Panc1 (cell line): ENCODE measurements around the gene KCNJ9. TPM values are rescaled to one million over a fixed set of nuclear protein-coding genes. Genes with fewer than 3 reads are reported as not detected.
A peak's percentile ranks its signal among the peaks of the same experiment; 100 is the strongest.

ENCODE experiments used
- ATAC-seq: fragments of 200-7000 bp; cut with Tn5 transposase; 2 replicates; pipeline ENCODE4 v1.9.1; 2020; ENCODE audit warnings: mild to moderate bottlenecking, moderate library complexity
- BruUV-seq: library from RNA; stranded (reverse); fragments of 400-500 nt; replicated peaks from 2 replicates; lab custom pipeline; 2021; lab: Mats Ljungman, UMichigan
- CTCF ChIA-PET: fragments of 300-600 bp; sonication (Branson Sonifier 250); formaldehyde crosslinking; loops from one replicate; lab custom pipeline; 2022; ENCODE audit warnings: antibody characterized with exemption; lab: Charles Lee
- POLR2A ChIA-PET: fragments of 300-600 bp; sonication (Branson Sonifier 250); formaldehyde crosslinking; loops from one replicate; lab custom pipeline; 2022; ENCODE audit warnings: antibody characterized with exemption; lab: Charles Lee
- DNase-seq: peaks from one replicate; pipeline ENCODE4 v3.0.0-alpha.2; 2010; ENCODE audit warnings: low read depth, low spot score
- H3K27ac ChIP-seq: 2 replicates; pipeline ENCODE4 v1.5.1; 2011; ENCODE audit warnings: mild to moderate bottlenecking, low read length, inconsistent platforms
- H3K27me3 ChIP-seq: fragments of 200-500 bp; sonication (Bioruptor generic); 2 replicates; pipeline ENCODE4 v1.6.0; 2014; ENCODE audit warnings: low read length, inconsistent platforms; ENCODE audit not compliant: control insufficient read depth, insufficient read depth
- H3K36me3 ChIP-seq: fragments of 200-500 bp; sonication (Bioruptor generic); 2 replicates; pipeline ENCODE4 v1.5.1; 2014; ENCODE audit warnings: inconsistent platforms, mild to moderate bottlenecking, low read length, moderate library complexity; ENCODE audit not compliant: control insufficient read depth, insufficient read depth
- H3K4me1 ChIP-seq: 2 replicates; pipeline ENCODE4 v1.5.1; 2011; ENCODE audit warnings: inconsistent platforms, mild to moderate bottlenecking, low read length, moderate library complexity; ENCODE audit not compliant: control insufficient read depth, insufficient read depth
- H3K4me3 ChIP-seq, 2 experiments: 2 replicates each; pipeline ENCODE4 v1.5.1; 2011 to 2012; ENCODE audit warnings: low read depth in 2 of 2, low read length in 2 of 2, mild to moderate bottlenecking in 2 of 2, inconsistent platforms in 1 of 2, moderate library complexity in 1 of 2
- H3K9me3 ChIP-seq: fragments of 200-500 bp; sonication (Bioruptor generic); 2 replicates; pipeline ENCODE4 v1.5.1; 2014; ENCODE audit warnings: low read depth, mild to moderate bottlenecking, inconsistent platforms, low read length, moderate library complexity; ENCODE audit not compliant: control insufficient read depth, insufficient read depth
- POLR2AphosphoS5 ChIP-seq: IDR thresholded peaks from 2 replicates; pipeline ENCODE4 v1.6.1; 2012; ENCODE audit warnings: mild to moderate bottlenecking, low read depth, low read length, moderate library complexity
- SIN3A ChIP-seq: IDR thresholded peaks from 2 replicates; pipeline ENCODE4 v1.6.1; 2012; ENCODE audit warnings: low read depth, mild to moderate bottlenecking, low read length, moderate library complexity, borderline replicate concordance; ENCODE audit not compliant: insufficient read depth
- TCF7L2 ChIP-seq: IDR thresholded peaks from 2 replicates; pipeline ENCODE4 v1.6.1; 2011; ENCODE audit warnings: mild to moderate bottlenecking, low read depth, low read length, inconsistent platforms
- in situ Hi-C: cut with HindIII; loops from 2 replicates; pipeline ENCODE4 v1.10.0; 2016; ENCODE audit warnings: low sequenced_read_pairs, low pct_unique_long_range_greater_than_20kb
- intact Hi-C: fragments of 100-400 bp; cut with micrococcal nuclease; formaldehyde crosslinking; loops from one replicate; pipeline ENCODE4 v1.10.0; 2022; ENCODE audit not compliant: unreplicated experiment
- total RNA-seq: library from RNA; stranded (reverse); gene quantifications from one replicate; pipeline ENCODE4 v1.2.1, GENCODE V29; 2021; ENCODE audit not compliant: unreplicated experiment
- TF ChIP-seq, protein P1 (sequence below): fragments of 450-650 bp; IDR thresholded peaks from 2 replicates; pipeline ENCODE4 v1.5.1; 2017; ENCODE audit warnings: mild to moderate bottlenecking
- TF ChIP-seq, protein P2 (sequence below), 2 experiments: IDR thresholded peaks; 2 replicates each; pipeline ENCODE4 v1.6.1; 2011 to 2012; ENCODE audit warnings: low read depth in 2 of 2, control low read depth in 1 of 2, low read length in 1 of 2, mild to moderate bottlenecking in 1 of 2, moderate library complexity in 1 of 2; ENCODE audit not compliant: insufficient read depth in 1 of 2

The KCNJ9 gene
- total RNA-seq, 1 experiment from 2014 or later, result not detected

DNA sequence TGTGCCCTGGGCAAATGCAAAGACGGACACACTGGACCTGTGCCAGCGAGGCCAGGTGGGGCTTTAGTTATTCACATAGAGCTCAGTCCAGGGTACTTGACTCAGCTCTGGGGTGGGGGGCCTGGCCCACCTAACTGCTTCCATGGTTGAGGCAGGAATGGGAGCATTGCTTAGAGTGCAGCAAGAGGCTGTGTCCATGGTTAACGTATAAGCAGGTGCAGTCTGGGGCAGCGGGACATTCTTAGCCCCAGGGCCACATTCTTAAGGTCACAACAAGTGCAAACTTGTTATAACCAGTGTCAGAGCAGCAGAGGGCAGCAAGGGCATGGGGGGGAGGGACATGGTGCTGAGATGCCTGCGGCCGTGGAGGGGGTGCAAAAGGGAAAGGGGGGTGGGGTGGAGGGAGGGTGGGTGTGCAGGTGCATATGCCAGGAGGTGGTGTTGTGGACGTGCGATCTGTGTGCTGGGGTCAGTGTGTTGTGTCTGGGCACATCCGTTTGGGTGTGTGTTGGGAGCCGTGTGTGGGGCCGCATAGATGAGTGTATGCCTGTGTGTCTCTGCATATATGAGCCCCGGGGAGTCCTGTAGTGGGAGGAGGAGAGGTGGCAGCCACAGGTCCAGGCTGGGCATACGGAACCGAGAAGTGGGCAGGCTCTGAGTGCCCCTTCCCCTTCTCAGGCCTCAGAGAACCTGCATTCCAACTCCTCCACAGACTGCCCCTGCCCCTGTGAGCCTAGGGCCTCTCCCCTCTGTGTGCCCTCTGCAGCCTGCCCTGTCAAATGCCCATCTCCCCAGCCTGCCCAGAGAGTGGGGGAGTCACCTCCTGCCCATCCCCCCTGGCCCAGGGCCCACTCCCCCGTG is 19.7 kb upstream of the KCNJ9 start:
- in situ Hi-C loops (no loop called here), intact Hi-C loops (no loop called here)
- DNase-seq, result no peak
- ChIA-PET POLR2A (no interaction called here), CTCF (interaction anchor here (1.0 kb wide), 1 partner anchor 17 kb away, joined by 5 read pairs; no protein-coding TSS in a partner anchor)
- peak; percentile 49; the same call in 1 of the 2 replicates for ATAC-seq
- no peaks in the 10 kb centered on the region for H3K36me3 ChIP-seq
- TF ChIP-seq POLR2AphosphoS5, result no peak
- TF ChIP-seq TCF7L2, result no peak
- TF ChIP-seq SIN3A, result no peak
- TF ChIP-seq, protein P1, sequence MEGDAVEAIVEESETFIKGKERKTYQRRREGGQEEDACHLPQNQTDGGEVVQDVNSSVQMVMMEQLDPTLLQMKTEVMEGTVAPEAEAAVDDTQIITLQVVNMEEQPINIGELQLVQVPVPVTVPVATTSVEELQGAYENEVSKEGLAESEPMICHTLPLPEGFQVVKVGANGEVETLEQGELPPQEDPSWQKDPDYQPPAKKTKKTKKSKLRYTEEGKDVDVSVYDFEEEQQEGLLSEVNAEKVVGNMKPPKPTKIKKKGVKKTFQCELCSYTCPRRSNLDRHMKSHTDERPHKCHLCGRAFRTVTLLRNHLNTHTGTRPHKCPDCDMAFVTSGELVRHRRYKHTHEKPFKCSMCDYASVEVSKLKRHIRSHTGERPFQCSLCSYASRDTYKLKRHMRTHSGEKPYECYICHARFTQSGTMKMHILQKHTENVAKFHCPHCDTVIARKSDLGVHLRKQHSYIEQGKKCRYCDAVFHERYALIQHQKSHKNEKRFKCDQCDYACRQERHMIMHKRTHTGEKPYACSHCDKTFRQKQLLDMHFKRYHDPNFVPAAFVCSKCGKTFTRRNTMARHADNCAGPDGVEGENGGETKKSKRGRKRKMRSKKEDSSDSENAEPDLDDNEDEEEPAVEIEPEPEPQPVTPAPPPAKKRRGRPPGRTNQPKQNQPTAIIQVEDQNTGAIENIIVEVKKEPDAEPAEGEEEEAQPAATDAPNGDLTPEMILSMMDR, result no peak
- TF ChIP-seq, protein P2, sequence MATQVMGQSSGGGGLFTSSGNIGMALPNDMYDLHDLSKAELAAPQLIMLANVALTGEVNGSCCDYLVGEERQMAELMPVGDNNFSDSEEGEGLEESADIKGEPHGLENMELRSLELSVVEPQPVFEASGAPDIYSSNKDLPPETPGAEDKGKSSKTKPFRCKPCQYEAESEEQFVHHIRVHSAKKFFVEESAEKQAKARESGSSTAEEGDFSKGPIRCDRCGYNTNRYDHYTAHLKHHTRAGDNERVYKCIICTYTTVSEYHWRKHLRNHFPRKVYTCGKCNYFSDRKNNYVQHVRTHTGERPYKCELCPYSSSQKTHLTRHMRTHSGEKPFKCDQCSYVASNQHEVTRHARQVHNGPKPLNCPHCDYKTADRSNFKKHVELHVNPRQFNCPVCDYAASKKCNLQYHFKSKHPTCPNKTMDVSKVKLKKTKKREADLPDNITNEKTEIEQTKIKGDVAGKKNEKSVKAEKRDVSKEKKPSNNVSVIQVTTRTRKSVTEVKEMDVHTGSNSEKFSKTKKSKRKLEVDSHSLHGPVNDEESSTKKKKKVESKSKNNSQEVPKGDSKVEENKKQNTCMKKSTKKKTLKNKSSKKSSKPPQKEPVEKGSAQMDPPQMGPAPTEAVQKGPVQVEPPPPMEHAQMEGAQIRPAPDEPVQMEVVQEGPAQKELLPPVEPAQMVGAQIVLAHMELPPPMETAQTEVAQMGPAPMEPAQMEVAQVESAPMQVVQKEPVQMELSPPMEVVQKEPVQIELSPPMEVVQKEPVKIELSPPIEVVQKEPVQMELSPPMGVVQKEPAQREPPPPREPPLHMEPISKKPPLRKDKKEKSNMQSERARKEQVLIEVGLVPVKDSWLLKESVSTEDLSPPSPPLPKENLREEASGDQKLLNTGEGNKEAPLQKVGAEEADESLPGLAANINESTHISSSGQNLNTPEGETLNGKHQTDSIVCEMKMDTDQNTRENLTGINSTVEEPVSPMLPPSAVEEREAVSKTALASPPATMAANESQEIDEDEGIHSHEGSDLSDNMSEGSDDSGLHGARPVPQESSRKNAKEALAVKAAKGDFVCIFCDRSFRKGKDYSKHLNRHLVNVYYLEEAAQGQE (IDR thresholded peaks at IDR 0.05; ENCODE audit: insufficient read depth in 1 of 2, low read depth in 2 of 2, low read length in 1 of 2), result no peak
- H3K9me3 ChIP-seq, result no peaks in the 10 kb centered on the region
- H3K27ac ChIP-seq, result no peak overlapping the region
- peaks cover 3% of the 10 kb centered on the region; the same call in 1 of the 2 replicates for H3K4me1 ChIP-seq
- no TSS peak for BruUV-seq
- peaks cover 8% of the 10 kb centered on the region for H3K27me3 ChIP-seq
- no peak overlapping the region for H3K4me3 ChIP-seq

DNA sequence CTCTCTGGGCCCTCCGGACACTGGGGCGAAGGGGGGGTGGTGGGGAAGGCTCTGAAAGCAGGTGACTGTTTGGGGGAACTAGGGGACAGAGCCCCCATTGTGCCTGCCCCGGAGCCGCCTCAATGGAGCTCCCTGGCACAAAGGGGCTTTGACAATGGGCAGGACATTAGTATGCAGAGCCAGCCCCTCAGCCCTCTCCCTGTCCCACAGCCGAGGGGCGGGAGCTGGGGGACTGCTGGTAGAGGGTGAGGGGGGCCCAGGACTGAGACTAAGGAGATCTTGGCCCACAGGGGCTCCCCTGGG is 19.2 kb upstream of the KCNJ9 start:
- DNase-seq (no peak), ATAC-seq (no peak)
- H3K27me3 ChIP-seq, result peaks cover 3% of the 10 kb centered on the region
- TF ChIP-seq POLR2AphosphoS5 (no peak), SIN3A (no peak), TCF7L2 (no peak)
- TF ChIP-seq, protein P2 (IDR thresholded peaks at IDR 0.05; ENCODE audit: insufficient read depth in 1 of 2, low read depth in 2 of 2, low read length in 1 of 2), result no peak
- TF ChIP-seq, protein P1, result no peak
- intact Hi-C loops (no loop called here), in situ Hi-C loops (no loop called here)
- no peaks in the 10 kb centered on the region for H3K36me3 ChIP-seq
- no peak overlapping the region for H3K27ac ChIP-seq
- peaks cover 3% of the 10 kb centered on the region; the same call in 1 of the 2 replicates for H3K4me1 ChIP-seq
- ChIA-PET CTCF (no interaction called here), POLR2A (no interaction called here)
- H3K4me3 ChIP-seq, result no peak overlapping the region
- H3K9me3 ChIP-seq, result no peaks in the 10 kb centered on the region
- no TSS peak for BruUV-seq
